Measurements from ENCODE around the gene UQCRC1.
A peak's percentile ranks its signal among the peaks of the same experiment; 100 is the strongest.

The UQCRC1 gene

GRCh38 chr3:48633256-48633655 lies 23.8 kb upstream of the UQCRC1 start:
- DNase-seq = no peak

- DNase-seq = no peak
Observed at GRCh38 chr3:48631516-48632448, 22.3 kb upstream of the UQCRC1 start.

GRCh38 chr3:48630833-48631232 lies 21.4 kb upstream of the UQCRC1 start:
- DNase-seq = no peak

- no peak for DNase-seq
Observed at GRCh38 chr3:48630407-48630806, 21.0 kb upstream of the UQCRC1 start.

GRCh38 chr3:48629894-48630293 lies 20.4 kb upstream of the UQCRC1 start:
- DNase-seq = no peak

GRCh38 chr3:48628277-48629017 lies 19.0 kb upstream of the UQCRC1 start:
- no peak for DNase-seq

- DNase-seq = no peak
Observed at GRCh38 chr3:48625600-48625999, 16.2 kb upstream of the UQCRC1 start.

GRCh38 chr3:48624767-48625166 lies 15.3 kb upstream of the UQCRC1 start:
- DNase-seq = no peak

GRCh38 chr3:48623851-48624547 lies 14.6 kb upstream of the UQCRC1 start:
- DNase-seq = peak; percentile 74

- DNase-seq = no peak
Observed at GRCh38 chr3:48621461-48621869, 12.0 kb upstream of the UQCRC1 start, which contains the start of gene TMEM89. Gene TMEM89 (minus strand): TSS chr3:48621769. CDS start chr3:48621756, 13 bp downstream.

GRCh38 chr3:48619541-48620524 lies 10.4 kb upstream of the UQCRC1 start:
- no peak for DNase-seq

- DNase-seq = no peak
Observed at GRCh38 chr3:48617559-48617958, 8.1 kb upstream of the UQCRC1 start.

- DNase-seq = no peak
Observed at GRCh38 chr3:48614044-48614443, 4.6 kb upstream of the UQCRC1 start.

GRCh38 chr3:48612309-48612708 lies 2.9 kb upstream of the UQCRC1 start:
- no peak for DNase-seq

- no peak for DNase-seq
Observed at GRCh38 chr3:48607519-48607918, 1.9 kb downstream of the UQCRC1 start.

GRCh38 chr3:48601622-48601994 lies 7.8 kb downstream of the UQCRC1 start:
- DNase-seq = no peak

- no peak for DNase-seq
Observed at GRCh38 chr3:48600711-48601621, 8.5 kb downstream of the UQCRC1 start.

- no peak for DNase-seq
Observed at GRCh38 chr3:48599509-48600285, 9.7 kb downstream of the UQCRC1 start.

- DNase-seq = no peak
Observed at GRCh38 chr3:48599077-48599501, 10.4 kb downstream of the UQCRC1 start.
